CD4-positive, alpha-beta memory T cell (primary cell): ENCODE data around the gene ZNF674. TPM values are rescaled to one million over a fixed set of nuclear protein-coding genes. Genes with fewer than 3 reads are reported as not detected.
A peak's percentile ranks its signal among the peaks of the same experiment; 100 is the strongest.
"Not testable (repeated sequence)": the region's sequence is repeated elsewhere in the genome, so short reads cannot be mapped to it uniquely, and the experiment has no call there.

Experiments
- CTCF ChIA-PET: fragments of 350-600 bp; sonication (Branson Sonifier 250); formaldehyde crosslinking; loops from one replicate; lab custom pipeline; 2021; ENCODE audit warnings: inconsistent platforms; ENCODE audit not compliant: partially characterized antibody; lab: Charles Lee
- POLR2A ChIA-PET: fragments of 350-600 bp; sonication (Branson Sonifier 250); formaldehyde crosslinking; loops from one replicate; lab custom pipeline; 2021; ENCODE audit not compliant: partially characterized antibody; lab: Charles Lee
- DNase-seq, 5 donors: peaks; one replicate each; pipeline versions ENCODE4 v3.0.0 to v3.0.0-alpha.2; 2020 to 2022; ENCODE audit warnings: mixed read lengths in 1 of 5
- H3K27ac ChIP-seq: one replicate; pipeline ENCODE4 v1.7.0; 2013; ENCODE audit warnings: low read depth, low read length
- H3K27me3 ChIP-seq: 2 replicates; pipeline ENCODE4 v1.7.0; 2013; ENCODE audit warnings: mild to moderate bottlenecking, low read length, moderate library complexity; ENCODE audit not compliant: insufficient read depth
- H3K36me3 ChIP-seq: 2 replicates; pipeline ENCODE4 v1.7.0; 2013; ENCODE audit warnings: mild to moderate bottlenecking, low read length, moderate library complexity; ENCODE audit not compliant: insufficient read depth
- H3K4me1 ChIP-seq: 2 replicates; pipeline ENCODE4 v1.7.0; 2013; ENCODE audit warnings: mild to moderate bottlenecking, low read length, moderate library complexity; ENCODE audit not compliant: insufficient read depth
- H3K4me3 ChIP-seq, 2 donors: one replicate each; pipeline ENCODE4 v1.7.0; 2013; ENCODE audit warnings: low read length in 2 of 2, mild to moderate bottlenecking in 1 of 2
- H3K9me3 ChIP-seq, 2 donors: one replicate each; pipeline ENCODE4 v1.7.0; 2013; ENCODE audit warnings: low read length in 2 of 2, control low read depth in 1 of 2; ENCODE audit not compliant: control insufficient read depth in 1 of 2
- H3K27ac Mint-ChIP-seq, 7 donors: one replicate each; pipeline ENCODE4 v1.8.0; 2020 to 2021; ENCODE audit warnings: mixed read lengths in 7 of 7, mild to moderate bottlenecking in 6 of 7, inconsistent platforms in 3 of 7, moderate library complexity in 3 of 7
- H3K27me3 Mint-ChIP-seq, 2 donors: one replicate each; pipeline ENCODE4 v1.8.0; 2020 to 2021; ENCODE audit warnings: mixed read lengths in 2 of 2
- H3K36me3 Mint-ChIP-seq, 2 donors: one replicate each; pipeline ENCODE4 v1.8.0; 2020 to 2021; ENCODE audit warnings: mixed read lengths in 2 of 2, inconsistent platforms in 1 of 2, mild to moderate bottlenecking in 1 of 2
- H3K4me1 Mint-ChIP-seq, 4 donors: one replicate each; pipeline ENCODE4 v1.8.0; 2020 to 2021; ENCODE audit warnings: mixed read lengths in 4 of 4, mild to moderate bottlenecking in 1 of 4
- H3K4me3 Mint-ChIP-seq, 8 donors: one replicate each; pipeline ENCODE4 v1.8.0; 2020 to 2021; ENCODE audit warnings: mixed read lengths in 8 of 8, mild to moderate bottlenecking in 7 of 8, moderate library complexity in 6 of 8, inconsistent platforms in 3 of 8
- H3K9me3 Mint-ChIP-seq, 8 donors: one replicate each; pipeline ENCODE4 v1.8.0; 2020 to 2021; ENCODE audit warnings: mixed read lengths in 8 of 8, mild to moderate bottlenecking in 5 of 8, inconsistent platforms in 3 of 8, moderate library complexity in 1 of 8
- intact Hi-C: fragments of 100-400 bp; cut with micrococcal nuclease; formaldehyde crosslinking; loops from one replicate; pipeline ENCODE4 v1.15.1; 2023
- polyA plus RNA-seq, 2 donors: library from polyadenylated mRNA; unstranded; fragments of 300-500 nt; fragmentation: Illumina TruSeq; gene quantifications; one replicate each; pipeline ENCODE4 v1.2.3, GENCODE V29; 2021
- total RNA-seq, 2 experiments: library from RNA; stranded (reverse); gene quantifications; one replicate each; pipeline ENCODE4 v1.2.3, GENCODE V29; 2021

ZNF674 gene
- total and polyA plus RNA-seq, 4 experiments from 2014 or later = 0.22 to 8.6 (median 3.7) TPM

DNA sequence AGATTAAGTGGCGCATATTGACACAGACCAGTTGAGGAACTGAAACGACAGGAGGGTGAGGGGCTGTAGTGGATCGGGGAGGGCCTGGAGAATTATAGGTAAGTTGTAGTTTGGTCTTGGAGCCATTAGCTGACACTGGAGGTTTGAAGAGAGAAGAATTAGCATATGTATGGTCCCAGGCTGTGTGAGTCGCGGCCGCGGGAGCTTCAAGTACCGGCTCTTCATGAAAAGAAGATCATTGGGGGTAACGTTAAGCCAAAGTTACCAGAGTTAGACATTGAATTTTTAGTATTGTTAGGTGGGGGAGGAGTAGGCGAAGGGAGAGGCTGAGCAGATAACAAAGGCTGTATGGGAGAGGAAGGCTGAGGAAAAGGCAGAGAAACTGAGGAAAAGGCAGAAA lies 56.5 kb downstream of the ZNF674 start:
- intact Hi-C loops = no loop called here
- Mint-ChIP-seq H3K27ac (no peak overlapping the region), H3K36me3 (peaks cover 32 to 59% of the 10 kb centered on the region in 2 donors), H3K4me1 (peaks cover 4 to 18% (median 11%) of the 10 kb centered on the region in 4 donors), H3K4me3 (no peak overlapping the region), H3K27me3 (no peaks in the 10 kb centered on the region), H3K9me3 (peaks cover 0 to 44% (median 35%) of the 10 kb centered on the region in 8 donors)
- Histone ChIP-seq H3K36me3 (no peaks in the 10 kb centered on the region), H3K4me3 (no peak overlapping the region), H3K4me1 (no peaks in the 10 kb centered on the region), H3K9me3 (no peaks in the 10 kb centered on the region), H3K27me3 (no peaks in the 10 kb centered on the region), H3K27ac (no peak overlapping the region)
- no peak for DNase-seq
- ChIA-PET CTCF (no interaction called here), POLR2A (no interaction called here)

DNA sequence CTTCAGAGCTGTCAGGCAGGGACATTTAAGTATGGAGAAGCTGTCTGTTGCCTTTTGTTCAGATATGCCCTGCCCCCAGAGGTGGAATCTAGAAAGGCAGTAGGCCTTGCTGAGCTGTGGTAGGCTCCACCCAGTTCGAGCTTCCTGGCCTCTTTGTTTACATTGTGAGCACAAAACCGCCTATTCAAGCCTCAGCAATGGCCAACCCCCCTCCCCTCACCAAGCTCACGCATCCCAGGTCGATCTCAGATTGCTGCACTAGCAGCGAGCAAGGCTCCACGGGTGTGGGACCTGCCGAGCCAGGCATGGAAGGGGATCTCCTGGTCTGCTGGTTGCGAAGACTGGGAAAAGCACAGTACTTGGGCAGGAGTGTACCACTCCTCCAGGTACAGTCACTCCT lies 59.3 kb downstream of the ZNF674 start:
- CTCF ChIA-PET = interaction anchor here (0.9 kb wide), 1 partner anchor 11 kb away, joined by 4 read pairs; no protein-coding TSS in a partner anchor

DNA sequence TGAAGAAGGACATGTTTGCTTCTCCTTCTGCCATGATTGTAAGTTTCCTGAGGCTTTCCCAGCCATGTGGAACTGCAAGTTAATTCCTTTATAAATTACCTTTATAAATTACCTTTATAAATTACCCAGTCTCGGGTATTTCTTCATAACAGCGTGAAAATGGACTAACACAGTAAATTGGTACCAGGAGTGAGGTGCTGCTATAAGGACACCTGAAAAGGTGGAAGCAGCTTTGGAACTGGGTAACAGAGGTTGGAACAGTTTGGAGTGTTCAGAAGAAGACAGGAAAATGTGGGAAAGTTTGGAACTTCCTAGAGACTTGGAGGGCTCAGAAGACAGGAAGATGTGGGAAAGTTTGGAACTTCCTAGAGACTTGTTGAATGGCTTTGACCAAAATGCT lies 66.6 kb downstream of the ZNF674 start:
- H3K27ac ChIP-seq, H3K27ac Mint-ChIP-seq, H3K4me1 ChIP-seq, DNase-seq, POLR2A ChIA-PET, H3K4me1 Mint-ChIP-seq, H3K27me3 ChIP-seq, CTCF ChIA-PET, H3K9me3 ChIP-seq, H3K4me3 ChIP-seq, H3K36me3 ChIP-seq, H3K4me3 Mint-ChIP-seq, H3K27me3 Mint-ChIP-seq, intact Hi-C loops: not testable (repeated sequence)
- Mint-ChIP-seq H3K36me3 (peaks cover 32 to 43% of the 10 kb centered on the region in 2 donors), H3K9me3 (peaks cover 0 to 53% (median 38%) of the 10 kb centered on the region in 8 donors)

More for the DNA sequence above, 59.3 kb downstream of the ZNF674 start:
- no peaks in the 10 kb centered on the region for H3K4me1 ChIP-seq
- no peaks in the 10 kb centered on the region for H3K36me3 ChIP-seq
- Mint-ChIP-seq H3K27me3 (no peaks in the 10 kb centered on the region), H3K36me3 (peaks cover 44 to 75% of the 10 kb centered on the region in 2 donors), H3K4me1 (peaks cover 4 to 20% (median 11%) of the 10 kb centered on the region in 4 donors), H3K27ac (peak overlapping the region in 3 of 7 donors; percentile 10 to 90 (median 55)), H3K9me3 (peaks cover 0 to 53% (median 43%) of the 10 kb centered on the region in 8 donors), H3K4me3 (peak overlapping the region in 4 of 8 donors; percentile 21 to 72 (median 56))
- DNase-seq = peak; percentile 1 to 52 (median 30)
- intact Hi-C loops = no loop called here
- POLR2A ChIA-PET = interaction anchor here (1.1 kb wide), 1 partner anchor 38 kb away, joined by 3 read pairs; no protein-coding TSS in a partner anchor
- no peak overlapping the region for H3K4me3 ChIP-seq
- H3K27me3 ChIP-seq = no peaks in the 10 kb centered on the region
- no peak overlapping the region for H3K27ac ChIP-seq
- H3K9me3 ChIP-seq = no peaks in the 10 kb centered on the region

DNA sequence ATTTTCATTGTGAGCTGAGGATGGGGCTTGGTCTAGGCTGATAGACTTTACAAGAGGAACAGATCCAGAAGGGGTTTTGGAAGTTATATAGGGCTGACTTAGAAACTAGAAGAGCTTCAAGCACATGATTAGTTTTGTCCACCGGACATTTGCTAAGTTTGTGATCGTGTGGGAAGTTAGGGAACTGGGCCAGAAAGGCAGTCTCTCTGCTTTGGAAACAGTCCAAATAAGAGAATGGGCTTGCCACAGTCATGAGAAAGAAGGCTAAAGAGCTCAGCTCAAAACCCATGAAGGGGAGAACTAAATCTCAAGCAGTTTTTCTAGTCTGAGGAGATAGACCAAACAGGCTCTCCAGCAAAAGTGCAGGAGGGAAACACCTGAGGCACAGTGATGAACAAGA lies 67.8 kb downstream of the ZNF674 start:
- Mint-ChIP-seq H3K4me1 (no peaks in the 10 kb centered on the region), H3K4me3 (no peak overlapping the region), H3K36me3 (peaks cover 28 to 39% of the 10 kb centered on the region in 2 donors), H3K9me3 (peaks cover 0 to 45% (median 28%) of the 10 kb centered on the region in 8 donors), H3K27ac (no peak overlapping the region), H3K27me3 (no peaks in the 10 kb centered on the region)
- no peak for DNase-seq
- ChIA-PET CTCF (no interaction called here), POLR2A (no interaction called here)
- no peak overlapping the region for H3K27ac ChIP-seq
- no peaks in the 10 kb centered on the region for H3K4me1 ChIP-seq
- H3K4me3 ChIP-seq = no peak overlapping the region
- no peaks in the 10 kb centered on the region for H3K27me3 ChIP-seq
- intact Hi-C loops = no loop called here
- H3K36me3 ChIP-seq = peaks cover 3% of the 10 kb centered on the region
- no peaks in the 10 kb centered on the region for H3K9me3 ChIP-seq

DNA sequence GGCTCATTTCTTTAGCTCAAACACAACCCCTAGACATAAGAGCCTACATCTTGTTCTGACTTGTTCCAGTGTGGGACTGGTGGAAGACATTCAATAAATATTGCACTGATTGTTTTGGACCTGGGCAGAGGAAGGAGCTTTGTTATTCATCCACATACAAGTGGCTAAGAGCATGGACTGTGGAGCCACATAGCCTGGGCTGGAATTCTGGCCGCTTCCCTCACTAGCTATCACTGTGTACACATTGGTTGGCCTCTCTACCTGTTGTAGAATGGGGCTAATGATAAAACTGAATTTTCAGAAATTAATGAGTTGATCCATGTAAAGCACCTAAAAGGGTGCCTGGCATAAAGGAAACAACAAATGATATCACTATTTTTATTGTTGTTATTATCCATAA lies 80.0 kb downstream of the ZNF674 start:
- H3K27me3 ChIP-seq = no peaks in the 10 kb centered on the region
- Mint-ChIP-seq H3K27me3 (no peaks in the 10 kb centered on the region), H3K36me3 (peaks cover 39 to 56% of the 10 kb centered on the region in 2 donors), H3K9me3 (peaks cover 0 to 5% (median 0%) of the 10 kb centered on the region in 8 donors), H3K27ac (peak overlapping the region in 1 of 7 donors; percentile 30), H3K4me3 (no peak overlapping the region), H3K4me1 (peaks cover 10 to 16% (median 12%) of the 10 kb centered on the region in 4 donors)
- intact Hi-C loops = no loop called here
- H3K9me3 ChIP-seq = no peaks in the 10 kb centered on the region
- H3K4me1 ChIP-seq = no peaks in the 10 kb centered on the region
- H3K27ac ChIP-seq = no peak overlapping the region
- POLR2A ChIA-PET = no interaction called here
- DNase-seq = no peak
- peaks cover 6% of the 10 kb centered on the region for H3K36me3 ChIP-seq
- CTCF ChIA-PET = no interaction called here
- H3K4me3 ChIP-seq = no peak overlapping the region

DNA sequence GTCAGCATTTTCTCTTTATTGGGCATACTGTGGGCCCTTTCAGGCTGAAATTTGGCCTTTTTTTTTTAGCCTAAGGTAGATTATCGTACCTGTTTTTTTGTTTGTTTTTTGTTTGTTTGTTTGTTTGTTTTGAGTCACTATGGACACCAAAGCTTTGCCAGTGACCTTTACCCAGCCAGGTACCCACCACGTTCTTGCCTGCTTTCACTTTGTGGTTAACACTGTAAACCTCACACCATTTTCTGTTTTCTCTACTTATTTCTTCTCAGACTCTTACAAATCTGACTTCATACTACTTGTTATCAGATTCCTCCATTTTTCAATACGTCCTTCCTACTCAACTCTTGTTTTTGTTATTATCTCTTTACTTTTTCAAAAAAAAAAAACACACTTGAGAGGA lies 81.5 kb downstream of the ZNF674 start:
- no peaks in the 10 kb centered on the region for H3K4me1 ChIP-seq
- peaks cover 6% of the 10 kb centered on the region for H3K36me3 ChIP-seq
- no peak overlapping the region for H3K4me3 Mint-ChIP-seq
- no peaks in the 10 kb centered on the region for H3K27me3 ChIP-seq
- peaks cover 27 to 44% of the 10 kb centered on the region in 2 donors for H3K36me3 Mint-ChIP-seq
- intact Hi-C loops = no loop called here
- no peaks in the 10 kb centered on the region for H3K9me3 ChIP-seq
- H3K4me1 Mint-ChIP-seq = peaks cover 10 to 16% (median 13%) of the 10 kb centered on the region in 4 donors
- H3K27ac Mint-ChIP-seq = peak overlapping the region in 3 of 7 donors; percentile 2 to 56 (median 20)
- H3K27me3 Mint-ChIP-seq = no peaks in the 10 kb centered on the region
- peaks cover 0 to 5% (median 0%) of the 10 kb centered on the region in 8 donors for H3K9me3 Mint-ChIP-seq
- no peak overlapping the region for H3K27ac ChIP-seq
- no peak overlapping the region for H3K4me3 ChIP-seq
- peak in 1 of 5 donors; percentile 3 for DNase-seq
- ChIA-PET CTCF (no interaction called here), POLR2A (no interaction called here)

DNA sequence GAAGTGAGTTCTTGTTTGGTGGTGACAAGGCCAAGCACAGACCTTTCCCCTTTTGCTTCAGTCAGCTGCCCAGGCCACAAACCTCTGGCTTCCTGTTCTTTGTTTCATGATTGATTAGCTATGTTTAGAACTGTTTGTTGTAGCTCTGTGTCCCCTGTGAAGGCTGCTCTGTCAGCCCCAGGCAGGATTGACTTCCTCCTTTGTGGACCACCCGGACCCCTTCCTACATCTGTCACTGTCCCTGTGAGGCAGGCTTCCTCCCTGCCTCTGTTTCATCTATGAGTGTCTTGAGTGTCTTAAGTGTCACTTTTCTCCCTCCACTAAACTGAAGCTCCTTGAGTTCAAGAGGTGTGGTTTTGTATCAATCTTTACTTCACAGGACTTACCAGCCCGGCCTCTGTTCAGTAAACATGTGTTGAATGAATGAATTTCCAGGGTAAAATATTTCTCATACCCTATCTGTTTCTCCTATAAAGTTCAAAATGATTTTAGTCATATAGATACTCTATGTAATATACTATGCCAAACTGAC lies 83.5 kb downstream of the ZNF674 start:
- Histone ChIP-seq H3K27me3 (no peaks in the 10 kb centered on the region), H3K27ac (no peak overlapping the region), H3K4me1 (no peaks in the 10 kb centered on the region), H3K36me3 (peaks cover 6% of the 10 kb centered on the region), H3K4me3 (no peak overlapping the region), H3K9me3 (no peaks in the 10 kb centered on the region)
- ChIA-PET CTCF (no interaction called here), POLR2A (no interaction called here)
- no peak for DNase-seq
- Mint-ChIP-seq H3K36me3 (peaks cover 17 to 42% of the 10 kb centered on the region in 2 donors), H3K27me3 (no peaks in the 10 kb centered on the region), H3K4me3 (peak overlapping the region in 2 of 8 donors; percentile 49 to 64), H3K9me3 (no peaks in the 10 kb centered on the region), H3K27ac (peak overlapping the region in 5 of 7 donors; percentile 0 to 89 (median 67)), H3K4me1 (peaks cover 11 to 16% (median 15%) of the 10 kb centered on the region in 4 donors)
- intact Hi-C loops = no loop called here
